CD4-positive, alpha-beta T cell treated with Interleukin-1 beta for 1 hour (primary cell): ENCODE measurements around the gene ABLIM1.

ENCODE experiments used
- DNase-seq, 2 donors: peaks; one replicate each; pipeline ENCODE4 v3.0.0-alpha.2; 2020 to 2022

The ABLIM1 gene

DNA sequence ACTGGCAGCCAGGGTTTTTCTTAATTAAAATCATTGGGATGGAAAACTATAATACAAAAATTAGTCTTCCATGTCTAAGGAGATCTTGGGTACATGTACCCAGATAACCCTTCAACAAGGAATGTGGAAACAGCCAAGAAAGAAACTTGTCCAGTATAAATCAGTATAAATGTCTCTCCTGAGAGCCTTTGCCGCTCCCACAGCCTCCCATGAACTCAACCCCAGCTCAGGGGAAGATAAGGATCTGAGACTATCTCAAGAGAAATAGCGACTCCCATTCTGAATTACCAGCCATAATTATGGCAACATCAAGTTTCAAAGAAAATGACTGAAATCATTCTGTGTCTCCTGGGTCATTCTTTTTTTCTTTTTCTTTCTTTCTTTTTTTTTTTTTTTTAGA, 221.1 kb downstream of the ABLIM1 start:
- DNase-seq, result no peak

DNA sequence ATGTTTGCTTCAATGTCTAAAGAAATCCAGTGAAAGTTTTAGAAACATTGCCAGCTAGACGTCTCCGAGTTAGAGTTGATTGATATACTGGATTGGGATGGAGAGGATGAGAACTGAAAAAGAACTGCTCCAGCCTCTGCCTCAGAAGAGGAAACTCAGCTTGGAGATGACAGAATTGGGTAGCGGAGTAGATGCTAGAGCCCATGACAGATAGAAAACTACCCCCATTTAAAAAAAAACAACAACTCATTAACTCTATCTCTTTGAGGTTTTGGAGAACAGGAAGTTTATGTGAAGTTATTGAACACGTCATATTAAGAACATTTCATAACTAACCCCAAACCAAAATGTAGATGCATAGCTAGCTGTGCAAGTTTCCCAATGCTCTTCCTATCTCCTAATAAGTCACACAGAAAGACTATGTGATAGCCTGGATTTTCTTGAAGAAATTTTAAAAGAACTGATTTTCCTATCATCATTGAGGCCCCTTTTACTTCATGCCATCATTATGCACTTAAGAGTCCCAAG, 225.4 kb downstream of the ABLIM1 start:
- DNase-seq, result no peak

DNA sequence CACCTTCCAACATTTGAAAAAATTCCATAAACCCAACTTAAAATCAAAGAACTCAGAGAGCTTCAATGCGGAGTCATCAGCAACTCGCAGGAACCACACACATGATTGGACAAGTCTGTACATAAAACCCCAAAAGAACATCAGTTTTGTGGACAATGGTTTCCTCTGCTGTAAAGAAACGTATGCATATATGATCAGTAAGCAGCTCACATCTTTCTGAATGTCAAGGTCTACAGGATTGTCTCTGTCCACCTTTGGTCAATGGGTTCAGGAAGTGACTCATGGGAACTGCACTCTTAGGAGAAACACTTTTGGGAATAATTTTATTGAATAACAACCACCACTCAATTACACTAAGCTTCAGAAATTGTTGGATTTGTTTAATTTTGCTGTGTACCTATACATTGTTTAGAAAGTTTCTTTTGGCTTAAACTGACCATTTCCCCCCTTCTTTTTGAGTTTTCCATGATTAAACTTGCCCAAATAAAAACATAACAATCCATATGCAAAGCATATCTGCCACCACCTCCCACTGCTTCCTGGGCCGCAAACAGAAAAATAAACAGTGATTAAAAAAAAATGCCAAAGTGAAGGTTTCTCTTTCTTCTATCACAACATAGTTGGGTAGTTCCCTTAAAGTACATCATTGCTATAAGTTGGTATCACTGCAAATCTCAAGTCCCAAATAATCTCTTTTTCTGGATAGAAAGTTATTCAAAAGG, 226.5 kb downstream of the ABLIM1 start:
- DNase-seq, result no peak

DNA sequence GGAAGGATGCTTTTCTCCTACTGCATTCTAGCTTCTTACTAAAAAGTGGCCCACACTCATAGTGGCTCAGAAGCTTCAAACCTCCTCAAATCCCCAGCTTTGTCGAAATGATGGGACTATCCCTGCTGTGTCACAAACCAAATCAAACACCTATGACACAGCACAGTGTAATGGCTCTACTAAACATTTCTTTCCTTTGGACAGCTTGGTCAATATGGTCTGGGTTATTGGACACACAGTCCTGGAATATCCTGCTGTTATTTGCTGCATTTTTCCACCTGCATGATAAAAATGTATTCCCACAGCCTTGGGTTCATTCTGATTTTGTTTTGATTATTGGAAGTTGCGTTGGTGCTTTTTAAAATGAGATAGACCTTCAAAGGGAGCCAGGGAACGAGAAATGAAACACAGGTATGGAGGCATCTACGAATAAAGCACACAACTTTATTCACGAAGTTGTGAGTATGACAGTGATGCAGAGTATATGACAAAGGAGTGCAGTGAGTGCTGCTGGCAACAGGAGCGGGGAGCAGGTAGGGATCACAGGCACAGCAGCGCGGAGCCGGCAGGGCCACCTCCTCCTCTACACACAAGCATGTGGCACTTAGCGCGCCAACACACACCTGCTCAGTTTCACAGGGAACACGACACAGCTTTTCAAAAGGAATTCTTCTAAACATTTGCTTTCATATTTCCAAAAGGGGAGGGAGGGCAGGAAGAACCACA, 227.2 kb downstream of the ABLIM1 start:
- no peak for DNase-seq

DNA sequence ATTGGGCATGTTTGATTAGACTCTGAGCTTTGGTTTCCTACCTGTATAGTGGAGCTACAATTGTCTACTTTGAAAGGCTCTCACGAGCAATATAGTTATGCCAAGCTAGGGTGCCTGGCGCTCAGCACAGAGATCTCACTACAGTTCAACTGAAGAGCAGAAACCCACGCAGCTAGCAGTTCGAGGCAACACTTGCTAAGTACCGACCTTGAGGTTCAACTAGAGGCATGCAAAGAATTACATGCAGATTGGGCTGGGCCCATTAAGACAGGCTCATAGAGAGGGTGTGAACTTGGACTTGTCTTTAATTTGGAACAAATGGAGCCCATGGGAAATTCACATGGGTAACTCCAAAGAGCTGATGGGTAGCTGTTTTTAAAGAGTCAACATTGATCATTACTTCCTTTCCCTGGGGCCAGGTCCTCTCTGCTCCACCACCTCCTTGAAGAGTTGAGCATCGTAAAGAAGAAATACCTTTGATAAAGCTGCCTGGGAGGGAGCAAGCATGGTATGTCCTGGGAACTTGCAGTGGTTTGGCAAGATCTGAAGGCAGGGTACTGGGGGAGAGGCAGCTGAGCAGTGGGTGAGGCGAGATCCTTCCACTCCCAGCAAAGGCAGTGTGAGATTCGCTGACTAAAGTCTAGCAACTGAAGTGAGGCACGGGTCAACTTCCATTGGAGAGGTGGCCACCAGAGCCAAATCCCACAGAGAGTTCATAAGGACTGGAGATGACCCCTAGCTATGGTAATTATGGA, 228.3 kb downstream of the ABLIM1 start:
- DNase-seq, result no peak

DNA sequence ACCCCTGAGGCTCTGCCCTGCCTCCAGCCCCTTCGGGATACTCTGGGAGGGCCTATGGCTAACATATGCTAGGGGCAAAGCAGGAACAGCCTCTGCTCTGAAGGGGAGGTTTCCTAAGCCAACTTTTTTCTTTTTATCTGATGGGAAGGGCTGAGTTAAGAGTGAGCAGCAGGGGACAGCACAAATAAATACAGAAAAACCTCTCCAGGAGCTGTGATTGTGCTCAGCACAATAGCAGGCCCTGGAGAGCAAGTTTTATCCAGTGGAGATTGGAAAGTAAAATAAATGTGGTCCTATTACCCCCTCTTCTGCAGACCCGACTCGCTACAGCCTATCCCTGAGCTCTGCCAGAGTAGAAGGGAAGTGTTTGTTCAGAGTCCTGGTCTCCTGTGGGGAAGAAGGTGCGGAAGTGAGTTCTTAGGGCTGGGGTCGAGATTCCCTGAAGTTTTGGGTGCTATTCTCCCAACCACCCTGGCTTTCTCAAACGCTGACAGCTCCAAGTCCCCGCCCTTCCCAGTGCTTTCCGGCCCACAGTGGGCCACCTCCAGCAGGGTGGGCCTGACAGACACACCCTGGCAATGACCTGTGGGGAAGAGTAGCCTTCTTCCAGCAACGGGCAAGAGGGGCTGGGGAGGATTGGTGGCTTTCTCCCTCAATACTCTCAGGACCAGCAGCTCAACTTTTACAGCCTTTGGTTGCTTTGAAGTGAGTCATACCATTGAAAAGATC, 230.8 kb downstream of the ABLIM1 start:
- no peak for DNase-seq

DNA sequence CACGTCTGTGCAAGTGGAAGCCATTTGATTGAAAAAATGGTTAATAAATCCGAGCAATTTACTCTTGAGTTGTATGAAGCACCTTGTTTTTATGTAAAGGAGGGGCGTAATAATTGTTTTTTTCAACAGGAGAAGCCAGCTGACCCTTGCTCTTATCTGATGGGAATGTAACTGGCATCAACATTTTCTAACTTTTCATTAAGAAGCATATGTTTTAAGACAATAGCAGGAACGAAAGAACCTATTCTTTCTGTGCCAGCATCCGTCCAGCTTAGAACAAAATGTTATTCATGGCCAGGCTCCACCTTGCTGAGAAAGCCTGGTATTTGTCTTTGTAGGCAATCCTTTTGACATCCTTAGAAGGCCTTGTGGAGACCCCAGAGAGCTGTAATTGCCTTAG, 231.6 kb downstream of the ABLIM1 start:
- no peak for DNase-seq

DNA sequence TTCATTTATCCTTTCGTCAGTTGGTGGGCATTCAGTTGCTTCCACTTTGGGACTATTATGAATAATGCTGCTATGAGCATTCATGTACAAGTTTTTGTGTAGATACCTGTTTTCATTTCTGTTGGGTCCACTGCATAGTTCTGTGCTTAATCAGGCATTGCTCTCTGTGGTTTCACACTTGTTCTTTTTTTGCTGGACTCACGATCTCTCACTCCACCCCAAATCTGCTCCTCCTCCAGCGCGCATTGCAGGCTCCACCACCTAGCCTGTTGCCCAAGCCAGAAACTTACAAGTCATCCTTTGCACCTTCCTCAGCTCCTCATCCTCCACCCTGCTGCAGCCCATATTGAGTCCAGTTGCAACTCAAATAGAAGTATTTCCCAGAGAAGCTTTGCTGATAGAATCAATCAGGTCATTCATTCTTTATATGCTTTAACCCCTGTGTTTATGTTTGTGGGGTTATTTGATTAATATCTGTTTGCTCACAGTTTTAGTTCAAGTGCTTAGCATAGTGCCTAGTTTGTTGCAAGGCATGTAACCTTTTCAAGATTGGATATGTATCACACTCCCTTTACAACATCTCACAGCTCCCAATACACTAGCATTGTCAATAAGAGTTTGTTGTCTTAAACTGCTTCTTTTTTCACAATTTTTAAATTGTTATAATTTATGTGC, 237.1 kb downstream of the ABLIM1 start:
- DNase-seq, result no peak

DNA sequence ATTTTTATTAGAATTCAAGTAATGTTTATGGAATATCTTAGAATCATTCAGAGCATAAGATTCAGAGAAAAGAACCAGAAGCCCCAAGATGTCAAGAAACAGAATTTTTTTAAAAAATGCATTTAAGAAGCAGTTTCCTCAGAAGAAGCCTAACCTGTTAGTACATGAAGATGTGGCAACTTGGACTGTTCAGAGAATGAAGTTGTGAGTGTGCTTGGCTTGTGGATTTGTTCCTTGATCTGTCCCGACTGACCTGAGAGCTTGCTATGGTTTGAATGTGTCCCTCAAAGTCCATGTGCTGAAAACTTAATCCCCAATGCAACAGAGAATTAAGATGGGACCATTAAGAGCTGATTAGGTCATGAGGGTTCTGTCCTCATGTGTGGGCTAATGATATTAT, 240.0 kb downstream of the ABLIM1 start:
- no peak for DNase-seq

DNA sequence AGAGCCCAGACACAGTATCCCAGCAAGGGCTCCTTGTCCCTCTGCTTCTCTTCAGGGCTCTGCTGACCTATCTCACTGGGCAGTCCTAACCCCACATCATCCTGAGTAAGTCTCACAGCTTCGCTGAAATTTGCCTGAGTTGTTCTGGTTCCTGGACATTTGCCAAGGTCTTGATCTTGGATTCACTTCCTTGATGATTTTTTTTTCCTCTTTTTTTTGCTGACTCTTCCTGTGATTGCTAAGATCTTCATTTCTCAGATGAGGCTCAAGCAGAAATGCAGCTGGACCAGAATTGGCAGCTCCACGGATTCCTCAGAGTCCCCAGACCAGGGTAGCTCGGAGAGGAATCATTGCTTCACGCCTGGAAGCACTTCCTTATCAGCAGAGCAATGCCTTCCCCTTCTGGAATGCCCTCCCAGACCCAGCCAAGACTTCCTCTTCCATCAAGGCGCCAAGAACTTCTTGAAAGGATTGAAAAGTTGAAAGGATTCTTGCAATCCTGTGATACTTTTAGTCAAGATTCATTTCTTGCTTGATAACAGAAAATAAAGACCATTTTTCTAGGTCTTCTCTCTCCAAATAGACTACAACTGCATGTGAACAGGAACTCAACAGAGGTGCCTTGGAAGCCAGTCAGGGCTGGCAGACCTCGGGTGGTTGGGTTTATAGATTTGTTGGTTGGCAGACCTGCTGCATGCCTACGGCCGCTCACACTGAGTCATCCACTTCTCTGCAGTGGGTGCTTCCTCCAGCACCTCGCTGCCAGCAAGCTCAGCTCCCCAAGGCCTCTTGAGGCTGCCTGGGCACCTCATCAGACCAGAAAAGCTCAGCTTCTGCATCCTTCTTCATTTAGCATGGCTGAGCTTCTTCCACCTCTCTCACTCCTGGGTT, 244.9 kb downstream of the ABLIM1 start:
- DNase-seq, result no peak

DNA sequence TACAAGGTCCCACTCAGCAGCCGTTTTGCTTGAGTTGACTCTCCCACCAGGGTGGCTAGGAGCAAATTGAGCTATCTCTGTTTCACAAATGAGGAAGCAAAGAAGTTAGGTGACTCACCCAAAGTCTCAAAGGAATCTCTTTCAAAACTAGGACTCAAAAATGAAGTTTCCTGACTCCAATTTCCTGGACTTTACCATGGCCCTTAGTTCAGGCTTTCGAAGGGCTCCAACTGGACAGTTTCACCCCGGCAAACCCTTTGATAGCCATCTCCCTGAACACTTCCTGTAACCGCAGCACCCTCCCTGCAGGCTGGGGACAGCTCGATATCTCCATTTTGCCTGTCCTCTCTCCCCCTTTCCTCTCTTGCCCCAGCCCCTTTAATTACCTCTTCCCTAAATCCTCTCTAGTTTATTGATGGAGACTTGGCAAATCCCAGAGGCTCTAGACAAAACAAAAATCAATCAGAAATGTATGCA, 249.1 kb downstream of the ABLIM1 start:
- DNase-seq, result no peak

DNA sequence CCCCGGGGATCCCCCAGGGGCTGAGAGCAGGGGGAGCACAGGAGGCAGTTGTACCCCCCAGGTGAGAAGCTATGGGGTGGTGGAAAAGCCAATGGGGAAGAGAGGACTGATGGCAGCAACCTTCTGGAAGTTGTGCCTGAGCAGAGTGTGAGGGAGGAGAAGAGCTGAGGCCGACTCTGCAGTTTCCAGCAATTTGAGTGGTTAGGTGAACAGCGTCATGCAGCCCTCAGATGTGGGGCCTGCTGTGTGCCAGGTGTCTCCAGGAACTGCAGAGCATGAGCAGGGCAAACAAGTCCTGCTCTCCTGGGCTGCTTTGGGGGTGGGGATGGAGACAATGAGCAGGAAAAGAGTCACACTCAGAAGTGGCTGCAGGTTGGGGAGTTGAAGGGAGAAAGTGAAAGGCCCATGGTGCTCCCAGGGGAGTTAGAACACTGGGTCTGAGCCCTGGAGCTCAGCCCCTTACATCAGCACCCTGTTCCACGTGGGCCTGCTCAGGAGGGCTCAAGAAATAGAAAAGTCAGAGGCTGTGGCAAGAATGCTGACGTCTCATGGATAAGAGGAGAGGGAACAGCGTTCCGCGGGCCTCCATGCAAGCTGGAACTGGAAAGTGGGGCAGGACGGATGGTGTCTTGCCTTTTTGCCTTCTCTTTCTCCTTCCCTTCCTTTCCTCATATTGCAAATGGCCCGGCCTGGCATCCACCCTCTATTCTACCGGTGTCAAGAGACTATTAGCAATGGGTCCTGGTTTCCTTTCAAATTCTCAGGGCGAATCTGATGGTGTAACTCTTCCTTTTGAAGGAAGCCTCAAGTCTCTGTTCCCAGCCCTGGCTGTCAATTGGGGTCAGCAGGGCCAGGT, 249.7 kb downstream of the ABLIM1 start:
- DNase-seq, result no peak

DNA sequence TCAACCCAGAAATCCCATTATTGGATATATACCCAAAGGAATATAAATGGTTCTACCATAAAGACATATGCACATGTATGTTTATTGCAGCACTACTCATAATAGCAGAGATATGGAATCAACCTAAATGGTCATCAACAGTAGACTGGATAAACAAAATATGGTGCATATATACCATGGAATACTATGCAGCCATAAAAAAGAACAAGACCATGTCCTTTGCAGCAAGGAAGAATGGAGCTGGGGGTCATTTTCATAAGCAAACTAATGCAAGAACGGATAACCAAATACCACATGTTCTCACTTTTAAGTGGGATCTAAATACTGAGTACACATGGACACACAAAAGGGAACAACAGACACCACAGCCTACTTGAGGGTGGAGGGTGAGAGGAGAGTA, 251.6 kb downstream of the ABLIM1 start:
- DNase-seq, result no peak

DNA sequence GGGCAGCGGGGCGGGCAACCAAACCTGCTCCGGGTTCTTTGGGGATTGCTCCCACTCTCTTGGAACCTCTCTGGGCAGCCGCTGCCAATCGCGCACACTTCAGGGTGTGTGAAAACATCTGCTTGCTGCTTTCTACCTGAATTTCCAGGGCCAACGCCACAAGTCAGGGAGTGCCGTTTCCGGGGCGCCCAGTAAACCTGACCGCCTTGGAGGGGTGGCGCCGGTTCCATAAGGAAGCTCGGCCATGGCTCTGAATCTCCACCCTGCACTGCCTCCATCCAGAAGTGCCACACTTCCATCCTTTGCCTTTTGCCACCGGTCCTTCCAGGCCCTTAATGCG, 253.1 kb downstream of the ABLIM1 start:
- DNase-seq, result no peak

DNA sequence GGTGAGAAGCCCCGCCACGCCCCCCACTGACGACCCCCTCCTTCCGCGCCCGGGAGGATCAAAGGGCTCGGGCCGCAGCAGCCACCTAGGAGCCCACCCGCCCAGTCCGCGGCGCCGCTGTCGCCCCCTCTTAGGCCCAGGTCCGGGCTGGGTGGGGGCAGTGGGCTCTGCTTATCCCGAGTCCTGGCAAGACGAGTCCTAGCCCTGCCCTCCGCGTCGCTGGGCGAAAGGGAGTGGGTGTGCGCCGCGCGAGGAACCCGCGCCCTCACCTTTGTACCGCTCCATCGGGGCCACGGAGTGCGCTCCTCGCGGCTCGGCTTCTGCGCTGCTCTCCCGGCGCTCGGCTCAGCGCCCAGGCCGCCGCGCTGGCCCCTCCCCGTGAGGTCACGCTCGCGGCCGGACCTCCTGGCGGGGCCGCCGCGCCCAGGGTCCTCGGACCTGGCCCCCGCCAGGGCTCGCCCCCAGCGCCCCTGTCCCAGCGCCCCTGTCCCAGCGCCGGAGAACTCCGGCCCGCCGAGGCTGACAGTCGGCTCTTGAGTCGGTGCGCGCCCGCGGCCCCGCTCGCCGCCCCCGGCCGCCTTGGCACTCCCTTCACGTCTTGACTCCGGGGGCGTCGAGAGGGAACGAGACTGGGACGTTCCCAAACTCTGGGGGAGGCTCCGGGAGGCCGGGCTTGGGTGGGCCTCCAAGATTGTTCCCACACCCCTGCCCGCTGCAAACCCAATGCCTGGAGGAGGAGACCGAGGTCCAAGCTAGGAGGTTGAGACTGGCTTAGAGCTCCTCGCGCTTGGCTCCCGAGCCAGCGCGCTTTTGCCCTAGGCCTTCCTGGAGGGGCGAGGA, 253.7 kb downstream of the ABLIM1 start, which contains the start of gene AFAP1L2:
Gene AFAP1L2, minus strand, starts transcription at position 332 of the 840 bp plus-strand sequence. Its CDS starts 47 bp downstream, at position 285.
- no peak for DNase-seq

DNA sequence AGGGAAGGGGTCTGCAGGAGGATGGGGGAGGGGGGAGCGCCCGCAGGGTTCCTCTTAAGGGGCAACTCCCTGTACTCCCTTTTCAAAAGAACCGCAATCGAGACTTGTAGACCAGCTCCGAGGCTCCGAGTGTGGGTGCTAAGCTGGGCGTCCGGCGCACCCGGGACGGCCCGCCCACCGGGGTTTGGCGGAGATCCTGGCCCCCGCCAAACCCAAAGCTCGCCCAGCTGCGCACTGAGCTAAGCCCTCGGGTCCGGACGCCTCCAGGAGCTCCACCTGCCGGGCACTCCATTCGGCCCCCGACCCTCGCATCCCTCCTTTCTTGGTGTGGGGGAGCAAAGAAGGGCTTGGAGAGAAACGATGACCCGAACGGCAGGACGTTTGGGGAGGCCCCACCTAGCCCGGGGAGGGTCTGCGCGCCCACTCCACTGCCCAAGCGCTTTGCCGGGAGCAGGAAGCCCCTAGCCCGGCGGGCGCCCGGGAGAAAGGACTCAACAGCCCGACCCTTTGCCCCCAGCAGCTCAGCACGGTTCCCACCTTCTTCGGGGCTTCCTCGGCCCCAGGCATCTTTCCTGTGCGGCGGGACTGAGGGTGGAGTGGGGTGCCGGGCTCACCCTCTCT, 254.4 kb downstream of the ABLIM1 start:
- DNase-seq, result no peak

DNA sequence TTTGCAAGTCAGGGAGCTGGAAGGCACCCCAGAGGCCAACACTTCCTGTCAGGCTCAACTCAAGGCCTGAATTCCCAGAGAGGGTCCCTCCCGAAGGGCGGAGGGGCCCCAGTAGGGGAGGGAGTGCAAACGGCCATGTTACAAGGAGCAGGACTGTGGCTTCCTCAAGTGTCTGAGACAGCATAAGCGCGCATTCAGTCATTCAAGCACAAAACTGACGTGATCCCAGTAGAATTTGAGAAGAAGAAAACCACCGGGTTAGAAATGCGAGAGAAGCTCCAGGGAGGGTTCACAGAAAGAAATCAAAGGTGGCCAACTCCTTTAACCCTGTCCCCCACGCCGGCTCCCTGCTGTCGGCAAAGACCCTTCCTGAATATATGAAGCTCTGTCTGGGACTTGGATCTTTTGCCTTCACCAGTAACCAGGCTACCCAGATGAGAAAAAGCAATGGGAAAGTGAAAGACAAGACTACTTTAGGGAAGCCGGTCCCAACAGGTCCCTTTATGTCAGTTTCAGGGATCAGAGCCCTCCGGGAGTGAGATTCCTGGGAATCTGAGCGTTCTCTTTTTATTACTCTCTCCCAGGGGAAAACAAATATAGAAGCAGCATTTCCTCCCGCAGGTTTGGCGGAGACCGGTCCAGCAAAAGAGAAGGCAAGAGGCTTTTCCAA, 255.1 kb downstream of the ABLIM1 start:
- DNase-seq, result no peak

DNA sequence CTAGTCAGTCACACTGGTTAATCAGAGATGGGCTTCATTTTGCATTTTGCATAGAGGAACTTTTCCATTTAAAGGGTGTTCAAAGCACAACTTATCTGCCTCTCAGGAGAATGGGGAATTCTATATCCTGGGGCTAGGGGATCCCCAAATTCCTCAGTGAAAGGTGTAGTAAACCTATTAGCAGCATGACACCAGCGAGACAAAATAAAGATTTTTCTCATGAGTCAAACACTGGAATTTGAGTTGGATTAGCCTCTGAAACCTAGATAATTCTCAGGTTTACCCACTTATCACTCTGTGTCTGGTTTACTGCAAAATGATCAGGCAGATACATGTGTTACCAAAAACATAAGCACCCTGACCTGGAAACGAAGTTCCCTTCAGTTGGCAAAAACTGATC, 255.8 kb downstream of the ABLIM1 start:
- DNase-seq, result no peak
